Measurements from ENCODE around the gene ADCY1.

The ADCY1 gene

GRCh38 chr7:45609180-45609579, 35.0 kb downstream of the ADCY1 start:
- no peak for DNase-seq (ENCODE audit: low spot score in 2 of 2)
- Histone ChIP-seq H3K27me3 (ENCODE audit: low read depth) (no peaks in the 10 kb centered on the region), H3K4me1 (no peaks in the 10 kb centered on the region), H3K4me3 (no peak overlapping the region), H3K36me3 (replicated peaks) (no peaks in the 10 kb centered on the region), H3K9me3 (no peaks in the 10 kb centered on the region)
- in situ Hi-C loops (cut with MboI; ENCODE audit: low sequenced_read_pairs): no loop called here

DNA sequence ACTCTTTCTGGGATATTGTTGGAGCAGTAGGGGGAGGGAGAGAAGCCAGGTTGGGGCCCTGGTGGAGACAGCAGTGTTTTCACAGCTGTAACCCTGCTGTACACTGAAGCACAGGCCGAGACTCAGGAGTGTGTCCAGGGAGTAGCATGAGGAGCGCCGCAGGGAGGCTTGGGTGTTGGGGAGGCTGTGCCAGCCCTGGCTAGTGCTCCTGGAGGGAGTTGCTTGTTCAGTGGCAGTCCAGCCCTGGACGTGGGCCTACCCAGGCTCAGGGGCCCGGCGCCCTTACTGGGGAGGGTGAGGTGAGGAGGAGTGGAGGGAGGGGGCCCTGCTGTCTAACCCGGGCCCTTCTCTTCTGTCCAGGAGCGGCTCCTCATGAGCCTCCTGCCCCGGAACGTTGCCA, 35.9 kb downstream of the ADCY1 start:
- Histone ChIP-seq H3K27me3 (ENCODE audit: low read depth) (no peaks in the 10 kb centered on the region), H3K9me3 (no peaks in the 10 kb centered on the region), H3K4me1 (no peaks in the 10 kb centered on the region), H3K36me3 (replicated peaks) (no peaks in the 10 kb centered on the region), H3K4me3 (no peak overlapping the region)
- in situ Hi-C loops (cut with MboI; ENCODE audit: low sequenced_read_pairs): no loop called here
- no peak for DNase-seq (ENCODE audit: low spot score in 2 of 2)

DNA sequence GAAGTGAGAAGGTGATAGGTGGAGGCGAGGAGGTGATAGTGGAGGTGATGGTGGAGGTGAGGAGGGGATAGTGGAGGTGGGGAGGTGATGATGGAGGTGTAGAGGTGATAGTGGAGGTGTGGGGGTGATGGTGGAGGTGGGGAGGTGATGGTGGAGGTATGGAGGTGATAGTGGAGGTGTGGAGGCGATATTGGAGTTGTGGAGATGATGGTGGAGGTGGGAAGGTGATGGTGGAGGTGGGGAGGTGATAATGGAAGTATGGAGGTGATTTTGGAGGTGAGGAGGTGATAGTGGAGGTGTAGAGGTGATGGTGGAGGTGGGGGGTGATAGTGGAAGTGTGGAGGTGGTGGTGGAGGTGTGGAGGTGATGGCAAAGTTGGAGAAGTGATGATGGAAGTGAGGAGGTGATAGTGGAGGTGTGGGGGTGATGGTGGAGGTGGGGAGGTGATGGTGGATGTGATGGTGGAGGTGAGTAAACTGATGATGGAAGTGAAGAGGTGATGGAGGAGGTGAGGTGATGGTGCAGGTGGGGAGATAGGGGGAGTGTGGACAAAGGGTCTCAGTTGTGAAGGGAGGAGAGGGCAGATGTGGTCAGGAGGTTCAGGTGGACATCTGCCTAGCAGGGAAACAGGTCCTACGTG, 36.6 kb downstream of the ADCY1 start:
- DNase-seq (ENCODE audit: low spot score in 2 of 2): no peak
- in situ Hi-C loops (cut with MboI; ENCODE audit: low sequenced_read_pairs): no loop called here

DNA sequence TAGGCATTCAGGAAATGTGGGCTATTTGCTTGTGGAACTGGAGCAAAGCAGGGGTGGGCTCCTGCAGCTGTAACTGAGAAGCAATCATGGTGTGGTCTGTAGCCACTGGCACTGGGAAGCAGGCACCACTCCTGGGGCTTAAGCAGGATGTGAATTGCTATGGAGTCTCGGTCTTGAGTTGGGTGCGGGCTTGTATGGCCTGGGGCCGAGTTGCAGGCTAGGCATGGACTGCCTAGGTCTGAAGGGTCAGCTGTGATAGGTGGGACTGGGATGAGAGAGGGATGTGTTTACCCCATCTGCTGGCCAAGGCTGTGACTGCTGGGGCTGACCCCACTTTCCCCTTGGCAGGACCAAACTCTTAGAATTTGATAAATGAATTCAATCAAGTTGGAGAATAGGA, 43.0 kb downstream of the ADCY1 start:
- no peaks in the 10 kb centered on the region for H3K36me3 ChIP-seq (replicated peaks)
- H3K27me3 ChIP-seq (ENCODE audit: low read depth): no peaks in the 10 kb centered on the region
- no peaks in the 10 kb centered on the region for H3K9me3 ChIP-seq
- in situ Hi-C loops (cut with MboI; ENCODE audit: low sequenced_read_pairs): no loop called here
- no peaks in the 10 kb centered on the region for H3K4me1 ChIP-seq
- no peak overlapping the region for H3K4me3 ChIP-seq
- no peak for DNase-seq (ENCODE audit: low spot score in 2 of 2)

More for the DNA sequence above, 36.6 kb downstream of the ADCY1 start:
- Histone ChIP-seq H3K4me3 (no peak overlapping the region), H3K27me3 (ENCODE audit: low read depth) (no peaks in the 10 kb centered on the region), H3K9me3 (no peaks in the 10 kb centered on the region), H3K36me3 (replicated peaks) (no peaks in the 10 kb centered on the region), H3K4me1 (no peaks in the 10 kb centered on the region)

- no peaks in the 10 kb centered on the region for H3K27me3 ChIP-seq (ENCODE audit: low read depth)
- no peaks in the 10 kb centered on the region for H3K4me1 ChIP-seq
- in situ Hi-C loops (cut with MboI; ENCODE audit: low sequenced_read_pairs): no loop called here
- no peak overlapping the region for H3K4me3 ChIP-seq
- DNase-seq (ENCODE audit: low spot score in 2 of 2): no peak
- H3K9me3 ChIP-seq: no peaks in the 10 kb centered on the region
- no peaks in the 10 kb centered on the region for H3K36me3 ChIP-seq (replicated peaks)
Observed at GRCh38 chr7:45622058-45622457, 47.9 kb downstream of the ADCY1 start.

DNA sequence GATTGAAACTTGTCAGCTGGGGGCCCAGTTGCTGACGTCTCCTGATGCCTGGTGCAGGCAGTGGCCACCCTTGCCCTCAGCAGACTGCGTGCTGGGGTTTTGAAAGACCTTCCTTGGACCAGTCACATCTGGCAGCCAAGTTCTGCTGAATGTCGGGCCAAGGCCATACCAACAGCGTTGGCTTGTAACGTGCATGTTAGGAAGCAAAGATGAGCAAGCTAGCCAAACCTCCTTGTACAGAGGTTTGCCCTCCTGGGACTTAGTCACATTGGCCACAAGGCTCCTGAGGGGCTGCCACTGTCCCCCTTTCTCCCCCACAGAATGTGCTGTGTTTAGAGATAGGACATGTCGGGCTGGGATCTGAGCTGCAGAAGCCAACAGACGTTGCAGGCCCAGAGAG, 49.0 kb downstream of the ADCY1 start:
- in situ Hi-C loops (cut with MboI; ENCODE audit: low sequenced_read_pairs): no loop called here
- no peaks in the 10 kb centered on the region for H3K27me3 ChIP-seq (ENCODE audit: low read depth)

GRCh38 chr7:45623740-45624391, 49.7 kb downstream of the ADCY1 start:
- no peaks in the 10 kb centered on the region for H3K27me3 ChIP-seq (ENCODE audit: low read depth)
- H3K4me3 ChIP-seq: no peak overlapping the region
- H3K36me3 ChIP-seq (replicated peaks): no peaks in the 10 kb centered on the region
- DNase-seq (ENCODE audit: low spot score in 2 of 2): no peak
- in situ Hi-C loops (cut with MboI; ENCODE audit: low sequenced_read_pairs): no loop called here
- no peaks in the 10 kb centered on the region for H3K9me3 ChIP-seq
- H3K4me1 ChIP-seq: no peaks in the 10 kb centered on the region

More for the DNA sequence above, 49.0 kb downstream of the ADCY1 start:
- Histone ChIP-seq H3K36me3 (replicated peaks) (no peaks in the 10 kb centered on the region), H3K4me1 (no peaks in the 10 kb centered on the region), H3K4me3 (no peak overlapping the region), H3K9me3 (no peaks in the 10 kb centered on the region)
- DNase-seq (ENCODE audit: low spot score in 2 of 2): no peak

DNA sequence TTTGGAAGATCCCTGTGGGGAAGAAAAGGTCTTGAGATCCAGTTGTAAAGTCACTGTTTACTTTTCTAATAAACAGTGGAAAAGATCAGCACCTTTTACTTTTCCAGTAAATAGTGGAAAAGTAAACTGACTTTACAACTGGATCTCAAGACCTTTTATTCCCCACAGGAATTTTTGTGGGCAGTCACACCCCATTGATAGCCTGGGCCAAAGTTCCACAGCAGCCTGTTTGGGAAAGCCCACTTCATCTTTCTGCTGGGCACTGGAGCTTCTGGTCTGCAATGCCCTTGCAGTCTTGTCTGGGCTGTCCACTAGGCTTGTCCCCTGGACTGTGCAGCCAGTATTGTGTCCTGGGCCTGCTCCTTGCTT, 50.2 kb downstream of the ADCY1 start:
- H3K4me3 ChIP-seq: no peak overlapping the region
- DNase-seq (ENCODE audit: low spot score in 2 of 2): no peak
- in situ Hi-C loops (cut with MboI; ENCODE audit: low sequenced_read_pairs): no loop called here

DNA sequence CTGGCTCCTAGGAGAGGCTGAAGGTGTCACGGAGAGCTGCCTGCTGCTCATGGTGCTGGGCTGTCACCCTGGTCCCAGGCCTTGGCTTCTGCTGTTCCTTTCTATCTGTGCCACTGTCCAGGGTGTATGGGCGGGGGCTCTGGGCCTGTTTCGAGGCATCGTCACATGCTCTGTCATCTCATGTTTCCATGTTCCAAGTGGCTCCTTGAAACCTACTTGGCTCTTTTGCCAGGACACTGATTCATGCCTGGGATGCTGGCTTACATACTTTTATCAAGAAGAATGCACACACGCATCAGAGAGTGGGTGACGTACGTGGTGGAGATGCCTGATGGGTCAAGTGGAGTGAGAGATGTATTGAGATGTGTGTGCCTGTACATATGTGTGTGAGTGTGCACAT, 50.9 kb downstream of the ADCY1 start:
- Histone ChIP-seq H3K9me3 (no peaks in the 10 kb centered on the region), H3K27me3 (ENCODE audit: low read depth) (no peaks in the 10 kb centered on the region), H3K36me3 (replicated peaks) (no peaks in the 10 kb centered on the region), H3K4me3 (no peak overlapping the region), H3K4me1 (no peaks in the 10 kb centered on the region)
- no peak for DNase-seq (ENCODE audit: low spot score in 2 of 2)
- in situ Hi-C loops (cut with MboI; ENCODE audit: low sequenced_read_pairs): no loop called here

More for the DNA sequence above, 50.2 kb downstream of the ADCY1 start:
- Histone ChIP-seq H3K36me3 (replicated peaks) (no peaks in the 10 kb centered on the region), H3K4me1 (no peaks in the 10 kb centered on the region), H3K9me3 (no peaks in the 10 kb centered on the region), H3K27me3 (ENCODE audit: low read depth) (no peaks in the 10 kb centered on the region)

DNA sequence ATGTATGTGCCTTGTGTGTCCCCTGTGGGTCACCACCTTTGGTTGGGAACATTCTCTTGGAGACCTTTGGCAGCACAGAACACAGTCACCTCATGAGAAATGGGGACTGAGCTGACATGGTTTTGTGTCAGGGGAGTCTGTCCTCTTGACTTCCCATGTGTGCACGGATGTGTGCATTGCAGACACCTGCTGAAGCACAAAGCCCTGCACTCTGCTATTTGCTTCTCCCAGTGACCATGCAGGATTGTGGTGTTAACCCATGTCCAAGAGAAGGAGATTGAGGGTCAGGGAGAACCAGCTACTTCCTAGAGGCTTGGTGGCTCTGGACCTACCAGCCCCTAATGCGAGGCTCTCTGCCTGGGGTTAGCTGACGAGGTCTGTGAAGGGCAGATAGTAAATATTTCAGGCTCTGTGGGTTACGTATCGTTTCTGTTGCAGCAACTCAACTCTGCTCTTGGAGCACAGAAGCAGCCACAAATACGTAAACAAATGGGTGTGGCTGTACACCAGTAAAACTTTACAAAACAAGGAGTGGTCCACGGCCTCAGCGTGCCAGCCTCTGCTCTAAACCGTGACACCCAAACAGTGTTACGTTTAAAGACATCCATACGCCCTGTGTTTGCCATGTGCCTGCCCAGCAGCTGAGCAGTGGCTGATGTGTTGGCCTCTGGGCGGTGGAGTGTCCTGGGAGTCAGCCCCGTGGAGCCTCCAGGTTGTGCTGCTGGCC, 51.7 kb downstream of the ADCY1 start:
- Histone ChIP-seq H3K4me1 (no peaks in the 10 kb centered on the region), H3K9me3 (no peaks in the 10 kb centered on the region), H3K4me3 (no peak overlapping the region), H3K36me3 (replicated peaks) (no peaks in the 10 kb centered on the region), H3K27me3 (ENCODE audit: low read depth) (no peaks in the 10 kb centered on the region)
- no peak for DNase-seq (ENCODE audit: low spot score in 2 of 2)
- in situ Hi-C loops (cut with MboI; ENCODE audit: low sequenced_read_pairs): no loop called here

DNA sequence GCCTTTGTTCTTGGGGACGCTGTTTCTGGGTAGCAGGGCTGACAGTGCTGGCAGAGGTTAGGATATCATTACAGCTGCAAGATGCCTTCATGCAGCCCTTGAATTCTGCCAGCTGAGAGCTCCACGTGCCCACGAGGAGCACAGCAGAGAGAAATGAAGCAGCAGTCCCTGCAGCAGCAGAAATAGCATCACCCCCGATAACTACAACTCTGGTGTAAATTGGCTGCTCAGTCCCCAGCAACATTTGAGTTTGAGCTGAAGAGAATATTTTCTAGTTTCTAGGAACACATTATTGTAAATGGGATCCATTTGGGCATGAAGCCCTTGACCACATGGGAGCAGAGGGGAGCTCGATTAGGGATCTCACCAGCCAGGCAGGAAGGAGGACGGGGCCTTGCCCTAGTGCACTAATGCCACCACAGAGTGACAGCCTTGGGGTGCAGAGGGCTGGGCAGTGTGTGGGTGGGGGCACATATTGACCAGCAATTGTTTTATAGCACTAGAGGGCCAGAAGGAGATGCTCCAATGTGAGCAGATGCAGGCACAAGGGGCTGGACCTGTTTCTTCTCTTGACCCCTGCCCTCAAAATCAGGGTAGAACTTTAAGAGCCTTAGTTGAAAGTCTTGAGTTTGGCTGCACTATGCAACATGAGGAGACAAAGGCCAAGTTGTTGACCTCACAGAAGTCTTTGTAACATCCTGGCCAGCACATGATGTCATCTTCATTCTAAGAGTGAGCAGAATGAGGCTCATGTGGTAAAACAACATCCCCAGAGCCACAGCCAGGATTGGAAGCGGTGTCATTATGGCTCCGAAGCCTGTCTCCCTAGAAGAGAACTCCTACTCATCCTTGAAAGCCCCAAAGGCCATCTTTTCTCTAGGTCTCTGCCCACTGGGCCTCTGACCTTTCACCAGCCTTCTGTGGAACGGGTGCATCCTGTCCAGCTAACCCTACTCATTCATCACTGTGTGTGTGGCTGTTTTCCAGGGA, 52.6 kb downstream of the ADCY1 start:
- Histone ChIP-seq H3K36me3 (replicated peaks) (no peaks in the 10 kb centered on the region), H3K27me3 (ENCODE audit: low read depth) (no peaks in the 10 kb centered on the region), H3K4me3 (no peak overlapping the region), H3K4me1 (no peaks in the 10 kb centered on the region), H3K9me3 (no peaks in the 10 kb centered on the region)
- no peak for DNase-seq (ENCODE audit: low spot score in 2 of 2)
- in situ Hi-C loops (cut with MboI; ENCODE audit: low sequenced_read_pairs): no loop called here

- Histone ChIP-seq H3K4me3 (no peak overlapping the region), H3K9me3 (no peaks in the 10 kb centered on the region), H3K4me1 (no peaks in the 10 kb centered on the region), H3K27me3 (ENCODE audit: low read depth) (no peaks in the 10 kb centered on the region), H3K36me3 (replicated peaks) (no peaks in the 10 kb centered on the region)
- DNase-seq (ENCODE audit: low spot score in 2 of 2): no peak
- in situ Hi-C loops (cut with MboI; ENCODE audit: low sequenced_read_pairs): no loop called here
Observed at GRCh38 chr7:45627691-45628456, 53.7 kb downstream of the ADCY1 start.

DNA sequence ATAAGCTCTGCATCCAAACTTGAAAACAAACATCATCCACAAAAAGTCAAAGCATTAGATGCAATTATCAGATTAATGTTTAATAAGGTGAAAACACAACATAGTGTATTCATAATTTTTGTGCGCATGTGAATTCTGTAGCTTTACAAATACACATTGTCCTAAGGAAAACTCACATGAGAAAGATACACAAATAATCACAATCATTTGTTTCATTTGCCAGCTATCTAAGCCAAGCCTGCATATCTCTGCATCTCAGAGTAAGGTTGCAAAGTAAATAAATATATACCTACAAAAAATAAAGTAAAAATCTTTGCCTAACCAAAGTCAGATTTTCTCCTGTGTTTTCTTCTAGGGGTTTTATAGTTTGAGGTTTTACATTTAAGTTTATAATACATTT, 57.4 kb downstream of the ADCY1 start:
- H3K27me3 ChIP-seq (ENCODE audit: low read depth): no peaks in the 10 kb centered on the region
- no peaks in the 10 kb centered on the region for H3K36me3 ChIP-seq (replicated peaks)
- in situ Hi-C loops (cut with MboI; ENCODE audit: low sequenced_read_pairs): no loop called here
- no peaks in the 10 kb centered on the region for H3K4me1 ChIP-seq
- H3K4me3 ChIP-seq: no peak overlapping the region
- DNase-seq (ENCODE audit: low spot score in 2 of 2): no peak
- H3K9me3 ChIP-seq: no peaks in the 10 kb centered on the region

Data from HAP-1 (cell line).